Measurements from ENCODE around the gene CLCN4.

CLCN4 gene

DNA sequence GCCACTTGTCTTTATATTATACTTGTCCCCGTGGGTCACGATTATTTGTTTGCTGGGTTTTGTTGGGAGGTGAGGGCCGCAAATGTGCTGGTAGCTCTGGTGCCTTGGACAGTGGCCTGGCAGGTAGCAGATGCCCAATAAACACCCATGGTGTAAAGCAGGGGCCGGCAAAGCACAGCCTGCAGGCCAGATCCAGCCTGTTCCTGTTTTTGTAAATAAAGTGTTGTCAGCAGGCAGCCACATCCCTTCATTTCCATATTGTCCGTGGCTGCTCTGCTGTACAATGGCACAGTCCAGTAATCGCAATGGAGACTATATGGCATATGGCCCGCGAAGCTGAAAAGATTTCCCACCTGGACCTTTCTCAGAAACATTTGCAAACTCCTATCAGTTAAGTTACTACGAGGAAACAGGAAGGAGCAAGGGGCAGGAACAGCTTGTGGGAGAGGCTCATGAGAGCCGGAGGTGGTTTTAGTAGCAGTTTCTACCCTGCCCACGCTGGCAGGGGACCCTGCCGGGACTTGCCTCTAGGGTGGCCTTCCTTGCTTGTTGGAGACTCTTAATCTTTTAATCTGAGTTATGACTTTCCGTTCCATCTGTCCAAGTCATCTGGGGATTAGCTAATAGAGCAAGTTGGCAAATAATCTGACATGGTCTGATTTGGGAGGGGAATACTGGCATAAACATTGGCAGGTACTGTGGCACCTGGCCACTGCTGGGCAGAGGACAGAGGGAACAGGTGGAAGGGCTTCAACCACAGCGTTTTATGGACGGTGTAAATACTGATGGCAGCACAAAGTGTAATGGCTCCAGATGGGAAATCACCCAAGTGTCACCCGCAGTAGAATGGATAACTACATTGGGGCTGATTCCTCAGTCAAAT is 19.6 kb downstream of the CLCN4 start:
- H2AFZ ChIP-seq (ENCODE audit: low read length): no peak overlapping the region

GRCh38 chrX:10177004-10177396 is 20.2 kb downstream of the CLCN4 start:
- no peaks in the 10 kb centered on the region for H3K4me1 ChIP-seq (ENCODE audit: insufficient read depth, low read length, poor library complexity, severe bottlenecking)
- H3F3A ChIP-seq (ENCODE audit: low read depth): no peaks in the 10 kb centered on the region
- H2AFZ ChIP-seq (ENCODE audit: low read length): no peak overlapping the region
- H4K20me1 ChIP-seq (ENCODE audit: insufficient read depth, low read length, poor library complexity, severe bottlenecking): no peaks in the 10 kb centered on the region
- no peaks in the 10 kb centered on the region for H3K9me2 ChIP-seq (replicated peaks; ENCODE audit: low read depth, low read length)
- H3K9ac ChIP-seq (ENCODE audit: low read depth, low read length, poor library complexity, severe bottlenecking): no peak overlapping the region
- H3K27me3 ChIP-seq (ENCODE audit: insufficient read depth, low read length, poor library complexity, severe bottlenecking): no peaks in the 10 kb centered on the region
- H3K4me3 ChIP-seq (ENCODE audit: low read length, poor library complexity, severe bottlenecking): no peak overlapping the region
- TF ChIP-seq, protein P1, sequence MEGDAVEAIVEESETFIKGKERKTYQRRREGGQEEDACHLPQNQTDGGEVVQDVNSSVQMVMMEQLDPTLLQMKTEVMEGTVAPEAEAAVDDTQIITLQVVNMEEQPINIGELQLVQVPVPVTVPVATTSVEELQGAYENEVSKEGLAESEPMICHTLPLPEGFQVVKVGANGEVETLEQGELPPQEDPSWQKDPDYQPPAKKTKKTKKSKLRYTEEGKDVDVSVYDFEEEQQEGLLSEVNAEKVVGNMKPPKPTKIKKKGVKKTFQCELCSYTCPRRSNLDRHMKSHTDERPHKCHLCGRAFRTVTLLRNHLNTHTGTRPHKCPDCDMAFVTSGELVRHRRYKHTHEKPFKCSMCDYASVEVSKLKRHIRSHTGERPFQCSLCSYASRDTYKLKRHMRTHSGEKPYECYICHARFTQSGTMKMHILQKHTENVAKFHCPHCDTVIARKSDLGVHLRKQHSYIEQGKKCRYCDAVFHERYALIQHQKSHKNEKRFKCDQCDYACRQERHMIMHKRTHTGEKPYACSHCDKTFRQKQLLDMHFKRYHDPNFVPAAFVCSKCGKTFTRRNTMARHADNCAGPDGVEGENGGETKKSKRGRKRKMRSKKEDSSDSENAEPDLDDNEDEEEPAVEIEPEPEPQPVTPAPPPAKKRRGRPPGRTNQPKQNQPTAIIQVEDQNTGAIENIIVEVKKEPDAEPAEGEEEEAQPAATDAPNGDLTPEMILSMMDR (conservative IDR thresholded peaks at IDR 0.05; ENCODE audit: low read length): no peak
- no peak for TF ChIP-seq EZH2phosphoT487 (IDR thresholded peaks at IDR 0.05; ENCODE audit: borderline replicate concordance)
- no peak overlapping the region for H3K4me2 ChIP-seq (ENCODE audit: low read depth, low read length, poor library complexity, severe bottlenecking)
- H3K9me3 ChIP-seq (ENCODE audit: insufficient read depth, low read depth, low read length): no peaks in the 10 kb centered on the region
- no peaks in the 10 kb centered on the region for H3K36me3 ChIP-seq (ENCODE audit: insufficient read depth, low read length)
- no peaks in the 10 kb centered on the region for H3K79me2 ChIP-seq (ENCODE audit: insufficient read depth, low read length)

More for the DNA sequence above, 19.6 kb downstream of the CLCN4 start:
- no peaks in the 10 kb centered on the region for H3K4me1 ChIP-seq (ENCODE audit: insufficient read depth, low read length, poor library complexity, severe bottlenecking)
- H3K27me3 ChIP-seq (ENCODE audit: insufficient read depth, low read length, poor library complexity, severe bottlenecking): no peaks in the 10 kb centered on the region
- no peaks in the 10 kb centered on the region for H3K79me2 ChIP-seq (ENCODE audit: insufficient read depth, low read length)
- H4K20me1 ChIP-seq (ENCODE audit: insufficient read depth, low read length, poor library complexity, severe bottlenecking): no peaks in the 10 kb centered on the region
- H3K4me2 ChIP-seq (ENCODE audit: low read depth, low read length, poor library complexity, severe bottlenecking): no peak overlapping the region
- no peaks in the 10 kb centered on the region for H3K36me3 ChIP-seq (ENCODE audit: insufficient read depth, low read length)
- H3K9me2 ChIP-seq (replicated peaks; ENCODE audit: low read depth, low read length): no peaks in the 10 kb centered on the region
- no peak for TF ChIP-seq EZH2phosphoT487 (IDR thresholded peaks at IDR 0.05; ENCODE audit: borderline replicate concordance)
- TF ChIP-seq, protein P1 (conservative IDR thresholded peaks at IDR 0.05; ENCODE audit: low read length): no peak
- no peaks in the 10 kb centered on the region for H3F3A ChIP-seq (ENCODE audit: low read depth)
- no peak overlapping the region for H3K9ac ChIP-seq (ENCODE audit: low read depth, low read length, poor library complexity, severe bottlenecking)
- no peak overlapping the region for H3K4me3 ChIP-seq (ENCODE audit: low read length, poor library complexity, severe bottlenecking)
- no peaks in the 10 kb centered on the region for H3K9me3 ChIP-seq (ENCODE audit: insufficient read depth, low read depth, low read length)

- Histone ChIP-seq H3F3A (ENCODE audit: low read depth) (no peaks in the 10 kb centered on the region), H3K4me3 (ENCODE audit: low read length, poor library complexity, severe bottlenecking) (no peak overlapping the region), H2AFZ (ENCODE audit: low read length) (no peak overlapping the region), H3K27me3 (ENCODE audit: insufficient read depth, low read length, poor library complexity, severe bottlenecking) (no peaks in the 10 kb centered on the region), H3K9me3 (ENCODE audit: insufficient read depth, low read depth, low read length) (no peaks in the 10 kb centered on the region), H4K20me1 (ENCODE audit: insufficient read depth, low read length, poor library complexity, severe bottlenecking) (no peaks in the 10 kb centered on the region), H3K9ac (ENCODE audit: low read depth, low read length, poor library complexity, severe bottlenecking) (no peak overlapping the region), H3K36me3 (ENCODE audit: insufficient read depth, low read length) (no peaks in the 10 kb centered on the region), H3K9me2 (replicated peaks; ENCODE audit: low read depth, low read length) (no peaks in the 10 kb centered on the region), H3K79me2 (ENCODE audit: insufficient read depth, low read length) (no peaks in the 10 kb centered on the region), H3K4me2 (ENCODE audit: low read depth, low read length, poor library complexity, severe bottlenecking) (no peak overlapping the region), H3K4me1 (ENCODE audit: insufficient read depth, low read length, poor library complexity, severe bottlenecking) (no peaks in the 10 kb centered on the region)
- TF ChIP-seq, protein P1 (conservative IDR thresholded peaks at IDR 0.05; ENCODE audit: low read length): no peak
- TF ChIP-seq EZH2phosphoT487 (IDR thresholded peaks at IDR 0.05; ENCODE audit: borderline replicate concordance): no peak
Measured at GRCh38 chrX:10177601-10178000, 20.8 kb downstream of the CLCN4 start.
